Measurements from ENCODE around the gene CDC25A. TPM values are rescaled to one million over a fixed set of nuclear protein-coding genes. Genes with fewer than 3 reads are reported as not detected.

The CDC25A gene
- total and polyA plus RNA-seq, 2 of the 8 experiments (the other 6 are each of a cell fraction or from before 2014, with no cell fraction given) = 20.7 to 62.1 TPM

- Histone ChIP-seq H4K91ac (replicated peaks; ENCODE audit: insufficient read length, low read length) (no peak overlapping the region), H2BK120ac (replicated peaks; ENCODE audit: low read depth, low read length) (no peak overlapping the region), H3K18ac (ENCODE audit: extremely low read depth, low read length) (no peak overlapping the region), H3K79me2 (ENCODE audit: control insufficient read depth in 1 of 2, insufficient read depth in 2 of 2, low read length in 2 of 2) (no peaks in the 10 kb centered on the region), H4K20me1 (replicated peaks in 1 of 2; ENCODE audit: control insufficient read depth in 1 of 2, insufficient read depth in 2 of 2, low read length in 2 of 2) (peaks cover 4 to 9% of the 10 kb centered on the region in 2 experiments), H3K4me2 (ENCODE audit: insufficient read depth in 1 of 2, low read depth in 2 of 2, low read length in 2 of 2) (no peak overlapping the region), H3K9ac (replicated peaks in 1 of 4; ENCODE audit: extremely low read depth in 1 of 4, low read depth in 3 of 4, low read length in 3 of 4) (no peak overlapping the region), H3K36me3 (ENCODE audit: control insufficient read depth in 2 of 4, insufficient read depth in 4 of 4, low read length in 3 of 4) (peaks cover 7 to 41% (median 26%) of the 10 kb centered on the region in 4 experiments; a peak in 7 of 8 replicates), H3K56ac (replicated peaks; ENCODE audit: insufficient read length, low read depth, low read length) (no peak overlapping the region), H2AFZ (ENCODE audit: low read length) (no peak overlapping the region), H2BK5ac (ENCODE audit: low read depth, low read length) (no peak overlapping the region), H3K23ac (ENCODE audit: insufficient read length) (no peak overlapping the region), H3K27me3 (replicated peaks in 1 of 4; ENCODE audit: control insufficient read depth in 3 of 4, extremely low read depth in 1 of 4, insufficient read depth in 3 of 4, low read length in 3 of 4) (no peaks in the 10 kb centered on the region), H3K79me1 (ENCODE audit: low read depth, low read length) (no peaks in the 10 kb centered on the region; the same call in 1 of the 2 replicates), H3K9me3 (ENCODE audit: insufficient read depth in 2 of 2, low read depth in 1 of 2, low read length in 1 of 2) (no peaks in the 10 kb centered on the region), H3K4ac (replicated peaks; ENCODE audit: insufficient read length, low read depth, low read length) (no peak overlapping the region), H2BK20ac (ENCODE audit: low read length) (no peak overlapping the region), H2AK5ac (ENCODE audit: low read depth, low read length) (no peak overlapping the region), H3K4me3 (ENCODE audit: extremely low read depth in 1 of 4, insufficient read depth in 2 of 4, low read depth in 3 of 4, low read length in 4 of 4) (no peak overlapping the region), H3K23me2 (ENCODE audit: low read depth, low read length) (no peaks in the 10 kb centered on the region), H4K5ac (ENCODE audit: insufficient read length, low read depth, low read length) (no peak overlapping the region), H2BK12ac (ENCODE audit: low read depth, low read length) (no peak overlapping the region), H3K27ac (ENCODE audit: low read depth, low read length) (no peak overlapping the region), H2BK15ac (ENCODE audit: low read length) (no peak overlapping the region), H3K4me1 (replicated peaks in 1 of 4; ENCODE audit: control insufficient read depth in 3 of 4, insufficient read depth in 4 of 4, low read length in 3 of 4) (no peaks in the 10 kb centered on the region; a peak in 2 of 7 replicates), H3K14ac (ENCODE audit: insufficient read length) (no peak overlapping the region), H4K8ac (ENCODE audit: extremely low read depth, insufficient read depth, low read length) (no peak overlapping the region)
- FAIRE-seq (no peak), DNase-seq (ENCODE audit: low read depth in 1 of 2, low spot score in 2 of 2) (no peak)
- ChIA-PET POLR2A (ENCODE audit: partially characterized antibody) (interaction anchor here (0.7 to 1.3 kb wide), 2 partner anchors 11 to 324 kb away, joined by 3 read pairs; no protein-coding TSS in a partner anchor), CTCF (ENCODE audit: partially characterized antibody) (interaction anchor here (0.6 to 5.3 kb wide), 3 partner anchors 8 to 306 kb away, joined by 3 to 25 read pairs (median 4); no protein-coding TSS in a partner anchor)
- WGBS, 2 experiments (ENCODE audit: extremely low coverage in 1 of 2, insufficient coverage in 1 of 2, insufficient read length in 1 of 2, insufficient replicate concordance in 2 of 2, low coverage in 1 of 2, low lambda C conversion rate in 2 of 2, missing lambda C conversion rate in 1 of 2) = 88% methylated on average over 2 of the region's 2 CpGs; no CpG with 5 or more reads in 1 of the 2 experiments
- TF ChIP-seq SP1 (IDR thresholded peaks at IDR 0.05; ENCODE audit: low read depth, low read length) (no peak), EZH2 (IDR thresholded peaks at IDR 0.05; ENCODE audit: low read depth, low read length, severe bottlenecking) (no peak), BACH1 (IDR thresholded peaks at IDR 0.05; ENCODE audit: low read length) (no peak), NANOG (IDR thresholded peaks at IDR 0.05; ENCODE audit: insufficient read depth, low read depth, low read length, poor library complexity, severe bottlenecking) (no peak), CHD1 (IDR thresholded peaks at IDR 0.05; ENCODE audit: low read depth, low read length) (no peak), SUZ12 (IDR thresholded peaks at IDR 0.05; ENCODE audit: low read length) (no peak), ATF3 (IDR thresholded peaks at IDR 0.05; ENCODE audit: insufficient read depth, low read depth, low read length) (no peak), SP4 (IDR thresholded peaks at IDR 0.05; ENCODE audit: low read length) (no peak), RXRA (IDR thresholded peaks at IDR 0.05; ENCODE audit: insufficient read depth, low read depth, low read length) (no peak), KDM4A (IDR thresholded peaks at IDR 0.05; ENCODE audit: low read depth, low read length, severe bottlenecking) (no peak), MAX (IDR thresholded peaks at IDR 0.05) (no peak), CEBPB (IDR thresholded peaks at IDR 0.05; ENCODE audit: low read depth, low read length) (no peak), POLR2A (IDR thresholded peaks at IDR 0.05; ENCODE audit: control extremely low read depth in 1 of 2, low read depth in 2 of 2, low read length in 2 of 2) (no peak), NRF1 (IDR thresholded peaks at IDR 0.05; ENCODE audit: low read depth, low read length) (no peak)
Measured at GRCh38 chr3:48156163-48156562, 32.1 kb downstream of the CDC25A start.

All from H1 (cell line).